ENCODE results near the gene NAT9. TPM values are rescaled to one million over a fixed set of nuclear protein-coding genes. Genes with fewer than 3 reads are reported as not detected.

Gene NAT9
- polyA plus RNA-seq, 5 donors, result 39.2 to 55.3 (median 47.9) TPM

GRCh38 chr17:74763565-74764387, 12.4 kb downstream of the NAT9 start:
- peak in 1 of 2 donors; percentile 75 for DNase-seq

- no peak for DNase-seq
These were observed 14.2 kb downstream of the NAT9 start for GRCh38 chr17:74761931-74762330.

GRCh38 chr17:74761419-74761818, 14.7 kb downstream of the NAT9 start:
- no peak for DNase-seq

- DNase-seq, result no peak
These were observed 15.6 kb downstream of the NAT9 start for GRCh38 chr17:74760404-74761105.

- no peak for DNase-seq
These were observed 16.2 kb downstream of the NAT9 start for GRCh38 chr17:74759941-74760340.

- no peak for DNase-seq
These were observed 16.8 kb downstream of the NAT9 start for GRCh38 chr17:74759243-74759801.

- no peak for DNase-seq
These were observed 17.3 kb downstream of the NAT9 start for GRCh38 chr17:74758848-74759168.

GRCh38 chr17:74757931-74758847, 18.0 kb downstream of the NAT9 start:
- DNase-seq, result no peak

GRCh38 chr17:74757502-74757901, 18.6 kb downstream of the NAT9 start:
- DNase-seq, result no peak

GRCh38 chr17:74756891-74757290, 19.3 kb downstream of the NAT9 start:
- no peak for DNase-seq

- no peak for DNase-seq
These were observed 20.6 kb downstream of the NAT9 start for GRCh38 chr17:74755533-74755932.

- no peak for DNase-seq
These were observed 21.3 kb downstream of the NAT9 start for GRCh38 chr17:74754832-74755231.

- DNase-seq, result no peak
These were observed 23.2 kb downstream of the NAT9 start for GRCh38 chr17:74752822-74753401.

- no peak for DNase-seq
These were observed 23.7 kb downstream of the NAT9 start for GRCh38 chr17:74752415-74752814.

GRCh38 chr17:74750327-74751069, 25.6 kb downstream of the NAT9 start:
- DNase-seq, result no peak

- DNase-seq, result no peak
These were observed 26.2 kb downstream of the NAT9 start for GRCh38 chr17:74750039-74750326.

- DNase-seq, result no peak
These were observed 26.7 kb downstream of the NAT9 start for GRCh38 chr17:74749279-74750038.

- peak; percentile 91 for DNase-seq
These were observed 27.4 kb downstream of the NAT9 start, which contains the start of gene NHERF1 for GRCh38 chr17:74748529-74749278. Gene NHERF1, plus strand, starts transcription at chr17:74748628. Its CDS starts 219 bp downstream, at chr17:74748847.

- DNase-seq, result no peak
These were observed 27.9 kb downstream of the NAT9 start for GRCh38 chr17:74748279-74748528.

- DNase-seq, result no peak
These were observed 29.2 kb downstream of the NAT9 start for GRCh38 chr17:74746922-74747321.

Measured in right lung (tissue), 5 donors.